DMS114 treated with DMSO at 0.1 percent for 48 hours (cell line): Measurements from ENCODE around the gene PIGK.

ENCODE experiments used
- DNase-seq: peaks from one replicate; lab custom pipeline; 2025; ENCODE audit not compliant: unreplicated experiment; lab: John Stamatoyannopoulos, UW

PIGK gene

DNA sequence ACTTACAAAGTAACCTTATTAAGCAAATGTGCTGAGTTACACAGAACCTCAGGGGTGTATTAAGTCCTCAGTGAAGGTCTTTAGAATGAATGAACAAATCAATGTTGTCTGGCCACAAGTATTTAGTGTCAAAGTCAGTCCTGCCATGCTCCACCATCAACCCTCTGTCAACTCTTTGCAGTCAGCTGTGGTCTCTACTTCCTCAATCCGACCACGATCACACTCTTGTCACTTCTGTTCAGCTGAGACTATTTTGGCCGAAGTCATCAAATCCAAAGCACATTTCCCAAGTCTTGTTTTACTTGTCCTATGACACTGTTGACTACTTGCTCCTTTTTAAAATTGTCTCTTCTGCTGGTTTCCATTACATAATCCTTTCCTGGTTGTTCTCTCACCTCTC, 178.4 kb downstream of the PIGK start:
- DNase-seq = no peak

DNA sequence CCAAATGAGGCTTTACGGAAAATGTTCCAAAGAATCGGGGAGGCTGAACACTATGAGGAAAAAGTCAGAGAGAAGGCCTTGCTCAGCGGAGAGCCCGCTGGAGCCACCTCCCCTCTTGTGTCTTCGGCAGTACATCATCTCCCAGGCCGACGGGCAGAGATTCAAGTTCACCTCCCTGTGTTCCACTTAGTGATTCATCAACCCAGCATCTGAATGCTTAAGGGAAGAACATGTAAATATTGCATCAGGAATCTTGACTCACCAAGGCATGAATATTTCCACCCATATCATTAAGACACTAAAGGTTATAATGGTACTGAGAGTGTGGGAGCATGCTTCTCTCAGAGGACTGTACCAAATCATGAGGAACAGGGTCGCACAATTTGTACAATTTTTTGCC, 179.5 kb downstream of the PIGK start:
- no peak for DNase-seq

DNA sequence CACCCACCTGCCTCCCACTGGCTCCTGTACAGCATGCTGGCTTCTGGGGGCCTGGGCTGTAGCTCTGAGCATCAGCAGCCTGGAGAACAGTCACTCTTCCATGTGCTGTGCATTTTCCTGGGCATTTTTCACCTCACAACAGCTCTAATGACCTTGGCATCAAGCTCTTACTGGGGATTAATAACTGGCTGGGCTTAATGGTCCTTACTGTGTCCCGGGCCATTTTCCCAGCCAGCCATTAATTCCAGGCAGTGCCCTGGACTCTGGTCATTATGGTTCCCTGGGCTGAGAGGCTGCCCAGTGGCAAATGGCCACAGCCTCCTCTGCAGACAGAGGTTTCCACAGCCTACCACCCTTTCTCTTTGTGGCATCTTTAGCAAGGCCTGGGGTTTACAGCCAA, 180.1 kb downstream of the PIGK start:
- DNase-seq = no peak
